GM19328 (cell line): ENCODE measurements around the gene BSCL2.
A peak's percentile ranks its signal among the peaks of the same experiment; 100 is the strongest.
"Not testable (repeated sequence)": the region's sequence is repeated elsewhere in the genome, so short reads cannot be mapped to it uniquely, and the experiment has no call there.

ENCODE experiments used
- ATAC-seq: cut with Tn5 transposase; IDR thresholded peaks from one replicate; pipeline ENCODE4 v1.9.1; 2021; ENCODE audit warnings: mild to moderate bottlenecking, moderate library complexity; ENCODE audit not compliant: unreplicated experiment

BSCL2 gene

DNA sequence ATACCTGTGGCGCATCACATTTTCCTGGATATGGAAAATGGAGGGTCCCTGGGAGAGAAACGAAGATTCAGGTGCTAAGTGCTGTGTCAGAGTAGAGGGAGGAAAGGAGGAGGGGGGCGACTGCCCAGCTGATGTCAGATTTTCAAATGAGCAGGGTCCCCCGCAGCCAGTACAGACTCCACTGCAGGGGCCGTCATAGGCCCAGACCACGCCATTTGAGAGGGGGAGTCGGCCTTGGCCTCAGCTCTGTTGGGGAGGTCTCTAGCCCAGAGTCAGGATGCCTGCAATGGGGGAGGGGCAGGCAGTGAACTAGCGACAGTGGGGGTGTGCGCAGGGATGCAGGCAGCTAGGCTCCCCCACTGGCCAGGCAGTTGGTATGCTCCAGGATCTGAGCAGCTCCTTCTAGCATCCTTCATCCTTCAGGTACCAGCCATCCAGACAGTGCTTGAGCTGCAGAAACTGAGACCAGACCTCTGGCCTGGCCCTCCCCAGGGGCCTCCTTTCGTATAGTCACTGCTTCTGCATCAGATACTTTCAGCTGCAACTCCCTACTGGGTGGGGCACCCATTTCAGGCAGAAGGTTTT is at the start of gene BSCL2, which contains the start of gene GNG3:
Gene BSCL2 (minus strand): TSS at position 148 of the 585 bp plus-strand sequence. CDS start 229 bp downstream, outside the sequence.
Gene GNG3 (plus strand): TSS at position 400 of the 585 bp plus-strand sequence. CDS start 620 bp downstream, outside the sequence.
- no peak for ATAC-seq

DNA sequence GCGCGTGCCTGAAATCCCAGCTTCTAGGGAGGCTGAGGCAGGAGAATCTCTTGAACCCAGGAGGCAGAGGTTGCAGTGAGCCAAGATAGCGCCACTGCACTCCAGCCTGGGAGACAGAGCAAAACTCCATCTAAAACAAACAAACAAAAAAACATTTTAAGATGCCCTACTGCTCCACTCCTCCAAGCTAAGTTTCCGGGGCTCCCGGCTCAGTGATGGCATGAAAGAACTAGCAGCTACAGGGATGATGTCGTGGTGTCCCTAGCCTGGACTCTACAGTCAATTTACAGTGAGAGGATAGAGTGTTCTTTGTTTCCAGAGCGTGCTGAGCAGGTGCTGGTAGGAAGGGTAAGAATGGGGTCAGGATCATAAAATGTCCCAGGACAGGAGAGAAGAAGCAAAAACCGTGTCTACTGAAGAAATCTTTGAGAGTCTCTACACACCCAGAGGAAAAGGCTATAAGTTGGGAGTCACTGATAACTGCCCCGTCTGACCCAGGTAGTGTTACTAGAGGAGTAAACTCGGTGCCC is 47.9 kb upstream of the BSCL2 start:
- no peak for ATAC-seq

DNA sequence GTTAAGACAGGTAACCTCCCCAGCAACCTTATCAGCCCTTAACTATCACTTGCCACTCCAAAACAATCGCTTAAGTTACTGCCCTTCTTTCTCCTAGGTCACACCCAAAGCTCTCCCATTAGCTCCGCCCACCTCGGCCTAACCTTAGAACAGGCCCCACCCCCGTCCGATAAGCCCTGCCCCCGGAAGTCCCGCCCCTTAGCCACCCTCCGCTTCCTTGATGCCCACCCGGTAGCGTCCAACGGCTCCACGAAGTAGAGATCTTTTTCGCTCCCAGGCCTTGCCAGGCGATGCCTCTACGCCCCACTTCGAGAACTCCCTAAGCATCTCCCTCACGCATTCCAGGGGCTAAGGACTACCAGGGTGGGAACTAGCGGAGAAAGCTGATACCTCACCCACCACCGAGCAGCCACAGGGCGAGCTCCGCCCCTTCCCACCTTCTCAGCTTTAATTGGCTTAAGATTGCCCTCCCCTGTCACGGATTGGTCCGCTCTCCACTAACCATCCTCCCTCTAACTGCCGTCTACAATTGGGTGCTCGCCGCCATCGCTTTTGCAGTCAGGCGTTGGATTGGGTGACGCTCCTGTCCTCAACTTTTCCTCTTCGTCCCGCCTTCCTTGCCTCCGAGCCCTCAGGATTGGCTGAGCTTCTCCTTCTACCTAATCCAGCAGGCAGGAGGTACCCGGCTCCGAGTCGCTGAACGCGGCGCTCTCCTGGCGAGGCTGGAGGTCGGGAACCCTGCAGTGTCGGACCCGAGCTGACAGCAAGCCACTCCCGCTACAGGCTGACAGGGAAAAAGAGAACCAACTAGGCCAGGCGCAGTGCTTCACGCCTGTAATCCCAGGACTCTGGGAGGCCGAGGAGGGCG is 46.7 kb upstream of the BSCL2 start, which contains the start of gene ZBTB3:
Gene ZBTB3 (minus strand): TSS at position 425 of the 868 bp plus-strand sequence. CDS start 496 bp downstream, outside the sequence.
- ATAC-seq: peak; percentile 94

DNA sequence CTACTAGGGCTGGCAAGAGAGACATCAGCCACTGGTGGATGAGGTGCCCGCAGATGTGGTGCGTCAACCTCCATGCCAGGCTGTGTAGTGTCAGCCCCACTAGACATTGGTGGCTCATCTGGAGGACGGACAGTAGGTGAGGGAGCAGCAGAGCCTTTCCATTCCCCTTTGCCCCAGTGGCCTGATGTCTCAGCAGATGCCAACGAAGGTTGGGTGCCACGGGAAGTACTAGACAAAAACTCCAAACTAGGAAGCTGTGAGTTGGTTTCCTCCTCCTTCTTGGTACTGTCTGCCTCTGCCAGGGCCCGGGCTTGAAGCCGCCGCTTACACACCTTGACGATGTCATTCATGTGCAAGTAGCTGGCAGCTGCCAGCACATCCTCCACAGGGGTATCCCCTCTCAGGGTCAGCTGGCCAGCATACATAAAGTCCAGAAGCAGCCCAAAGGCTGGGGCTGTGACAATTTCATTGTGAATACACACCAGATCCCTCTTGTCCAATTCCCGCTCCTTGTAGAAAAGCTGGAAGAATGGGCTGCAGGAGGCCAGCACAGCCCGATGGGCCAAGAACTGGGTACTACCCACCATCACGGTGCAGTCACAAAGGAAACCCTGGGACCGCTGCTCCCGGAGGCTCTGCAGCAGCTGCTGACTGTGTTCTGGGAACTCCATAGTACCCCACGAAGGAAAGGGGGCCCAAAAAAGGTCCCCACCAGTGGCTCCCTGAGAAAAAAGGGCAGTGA is 45.9 kb upstream of the BSCL2 start:
- no peak for ATAC-seq

DNA sequence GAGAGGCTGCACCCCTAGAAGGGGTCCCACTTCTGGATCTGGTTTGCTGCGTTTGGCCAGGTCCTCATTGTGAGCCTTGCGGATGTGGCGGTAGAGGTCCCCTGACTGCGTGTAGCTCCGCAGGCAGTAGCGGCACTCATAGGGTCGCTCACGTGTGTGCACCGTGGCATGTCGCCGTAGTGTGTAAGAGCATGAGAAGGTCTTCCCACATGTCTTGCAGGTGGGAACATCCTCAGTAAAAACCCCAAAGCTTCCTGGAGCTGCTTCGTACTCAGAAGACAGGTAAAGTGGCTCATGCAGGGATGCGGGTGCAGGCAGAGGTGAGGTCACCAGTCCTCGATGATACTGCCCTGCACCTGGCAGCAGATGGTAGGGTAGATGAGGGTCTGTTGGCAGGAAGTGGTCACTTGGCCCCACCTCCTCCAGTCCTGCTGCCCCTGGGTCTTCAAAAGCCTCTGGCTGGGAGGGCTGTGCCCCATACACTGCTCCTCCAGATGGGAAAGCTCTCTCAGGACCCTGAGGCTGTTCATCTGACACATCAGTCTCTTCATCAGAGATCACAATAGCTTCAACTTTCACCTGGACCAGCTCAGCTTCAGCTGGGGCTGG is 45.1 kb upstream of the BSCL2 start:
- no peak for ATAC-seq

DNA sequence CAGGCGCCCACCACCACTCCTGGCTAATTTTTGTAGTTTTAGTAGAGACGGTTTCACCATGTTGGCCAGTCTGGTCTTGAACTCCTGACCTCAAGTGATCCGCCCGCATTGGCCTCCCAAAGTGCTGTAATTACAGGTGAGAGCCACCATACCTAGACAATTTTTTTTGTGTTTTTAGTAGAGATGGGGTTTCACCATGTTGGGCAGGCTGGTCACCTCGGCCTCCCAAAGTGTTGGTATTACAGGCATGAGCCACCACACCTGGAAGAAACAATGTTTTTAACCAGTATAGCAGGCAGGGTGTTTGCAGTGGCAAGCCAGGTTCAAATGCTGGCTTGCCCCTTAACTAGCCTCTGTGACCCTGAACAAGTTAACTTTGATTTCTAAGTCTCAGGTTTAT is 42.7 kb upstream of the BSCL2 start:
- ATAC-seq: not testable (repeated sequence)

DNA sequence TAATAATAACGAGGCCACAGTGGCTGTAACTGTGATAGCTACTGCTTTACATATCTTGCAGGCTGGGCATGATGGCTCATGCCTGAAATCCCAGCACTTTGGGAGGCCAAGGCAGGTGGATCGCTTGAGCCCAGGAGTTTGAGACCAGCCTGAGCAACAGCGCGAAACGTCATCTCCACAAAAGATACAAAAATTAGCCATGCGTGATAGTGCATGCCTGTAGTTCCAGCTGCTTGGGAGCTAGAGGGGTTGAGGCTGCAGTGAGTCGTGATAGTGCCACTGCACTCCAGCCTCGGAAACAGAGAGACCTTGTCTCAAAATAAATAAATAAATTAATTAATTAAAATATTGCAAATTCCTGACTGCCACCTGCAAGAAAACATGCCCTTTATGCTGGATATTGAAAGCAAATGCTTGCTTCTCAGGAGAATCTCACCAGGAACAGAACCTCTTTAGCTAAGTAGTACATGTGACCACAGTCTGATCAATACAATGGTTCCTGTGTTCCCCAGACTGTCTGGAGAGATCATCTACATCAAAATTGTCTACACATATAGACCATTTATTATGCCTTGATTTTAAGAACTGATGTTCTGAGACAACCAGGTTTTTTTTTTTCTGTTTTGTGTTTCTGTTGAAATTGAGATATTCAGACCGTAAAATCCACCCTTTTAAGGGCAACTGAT is 40.4 kb upstream of the BSCL2 start:
- ATAC-seq: no peak

DNA sequence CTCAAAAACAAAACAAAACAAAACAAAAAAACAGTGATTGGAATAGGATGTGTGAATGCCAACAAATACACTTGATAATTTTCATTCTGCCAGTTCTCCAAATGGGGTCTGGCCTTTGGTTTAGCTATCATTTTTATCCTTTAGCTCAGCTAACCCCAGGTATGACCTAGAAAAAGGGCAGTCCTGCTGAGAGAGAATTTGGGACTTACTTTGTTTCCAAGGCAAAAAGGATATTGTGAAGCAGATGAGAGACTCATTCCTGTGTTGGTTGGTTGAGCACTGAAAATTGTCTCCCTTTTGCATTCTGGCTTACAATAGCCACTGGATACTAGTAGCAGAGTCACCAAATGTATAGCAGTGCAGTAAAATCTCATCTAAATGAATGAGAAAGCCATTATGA is 30.0 kb upstream of the BSCL2 start:
- no peak for ATAC-seq

DNA sequence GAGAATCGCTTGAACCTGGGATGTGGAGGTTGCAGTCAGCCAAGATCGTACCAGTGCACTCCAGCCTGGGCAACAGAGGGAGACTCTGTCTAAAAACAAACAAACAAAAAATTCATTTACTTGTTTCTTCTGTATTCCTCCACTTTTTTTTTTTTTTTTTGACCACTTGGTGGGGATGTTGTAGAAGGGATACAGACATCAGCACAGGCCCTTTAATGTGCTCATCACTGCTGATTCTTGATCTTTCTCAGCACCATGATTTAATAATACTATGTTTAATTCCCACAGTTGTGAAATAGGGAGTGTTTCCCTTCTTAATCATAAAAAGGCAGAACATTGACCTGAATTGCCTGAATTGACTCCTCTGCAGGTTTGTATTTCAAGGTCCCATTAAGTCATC is 25.6 kb upstream of the BSCL2 start:
- ATAC-seq: no peak

DNA sequence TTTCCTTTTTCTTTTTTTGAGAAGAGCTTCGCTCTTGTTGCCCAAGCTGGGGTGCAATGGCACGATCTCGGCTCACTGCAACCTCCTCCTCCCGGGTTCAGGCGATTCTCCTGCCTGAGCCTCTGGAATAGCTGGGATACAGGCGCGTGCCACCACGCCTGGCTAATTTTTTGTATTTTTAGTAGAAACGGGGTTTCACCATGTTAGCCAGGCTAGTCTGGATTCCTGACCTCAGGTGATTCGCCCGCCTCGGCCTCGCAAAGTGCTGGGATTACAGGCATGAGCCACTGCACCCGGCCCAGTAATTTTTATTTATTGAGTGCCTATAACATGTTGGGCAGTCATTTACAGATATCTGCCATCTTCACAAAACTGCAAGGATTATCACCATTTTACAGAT is 22.9 kb upstream of the BSCL2 start:
- not testable (repeated sequence) for ATAC-seq

DNA sequence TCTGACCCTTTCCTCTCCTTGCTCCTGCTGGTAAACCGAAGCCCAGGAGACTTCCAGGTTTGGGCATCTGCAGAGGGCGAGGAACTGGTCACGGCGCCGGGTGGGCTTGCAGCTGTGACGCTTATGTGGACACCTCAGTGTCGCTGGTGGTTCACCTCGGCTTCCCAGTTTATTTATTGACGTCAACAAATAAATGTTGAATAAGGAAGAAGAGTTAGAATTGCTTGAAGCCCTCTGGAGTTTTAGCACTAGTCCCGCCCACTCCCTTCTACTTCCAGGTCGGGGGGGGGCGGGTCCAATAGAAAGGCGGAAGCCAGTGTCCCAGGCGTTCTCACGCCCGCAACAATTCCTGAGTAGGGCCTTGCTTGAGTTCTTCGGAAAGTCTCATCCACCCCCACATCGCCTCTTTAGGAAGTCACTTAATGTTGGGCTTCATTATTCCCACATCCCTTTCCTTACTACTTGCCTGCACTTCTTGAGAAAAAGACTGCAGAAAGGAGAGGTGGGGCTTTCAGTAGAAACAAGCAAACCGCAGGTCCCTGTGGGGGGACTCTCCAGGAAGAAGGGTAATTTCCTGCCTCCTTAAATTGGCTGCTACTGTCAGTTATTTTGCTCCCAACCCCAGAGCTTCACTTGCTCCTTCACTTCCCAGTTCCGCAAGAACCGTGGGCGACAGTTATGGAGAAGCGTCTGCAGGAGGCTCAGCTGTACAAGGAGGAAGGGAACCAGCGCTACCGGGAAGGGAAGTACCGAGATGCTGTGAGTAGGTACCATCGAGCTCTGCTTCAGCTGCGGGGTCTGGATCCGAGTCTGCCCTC is 21.2 kb upstream of the BSCL2 start, which contains the start of gene TTC9C:
Gene TTC9C (plus strand): TSS at position 316 of the 818 bp plus-strand sequence. CDS start 363 bp downstream, at position 679.
- ATAC-seq: no peak

DNA sequence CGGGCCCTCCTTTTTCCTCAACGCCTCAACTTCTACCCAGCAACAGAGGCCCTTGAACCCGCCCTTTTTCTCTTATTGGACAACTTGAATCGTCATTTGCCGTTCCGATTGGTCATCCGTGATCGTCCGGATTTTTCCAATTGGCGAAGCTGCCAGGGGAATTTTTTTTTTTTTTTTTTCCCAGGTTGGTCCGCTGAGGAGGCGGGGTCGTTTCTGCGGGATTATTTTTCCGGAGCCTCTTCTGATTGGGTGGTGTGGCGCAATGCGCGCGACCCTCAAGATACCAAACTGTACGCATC is 20.6 kb upstream of the BSCL2 start:
- peak; percentile 43 for ATAC-seq

DNA sequence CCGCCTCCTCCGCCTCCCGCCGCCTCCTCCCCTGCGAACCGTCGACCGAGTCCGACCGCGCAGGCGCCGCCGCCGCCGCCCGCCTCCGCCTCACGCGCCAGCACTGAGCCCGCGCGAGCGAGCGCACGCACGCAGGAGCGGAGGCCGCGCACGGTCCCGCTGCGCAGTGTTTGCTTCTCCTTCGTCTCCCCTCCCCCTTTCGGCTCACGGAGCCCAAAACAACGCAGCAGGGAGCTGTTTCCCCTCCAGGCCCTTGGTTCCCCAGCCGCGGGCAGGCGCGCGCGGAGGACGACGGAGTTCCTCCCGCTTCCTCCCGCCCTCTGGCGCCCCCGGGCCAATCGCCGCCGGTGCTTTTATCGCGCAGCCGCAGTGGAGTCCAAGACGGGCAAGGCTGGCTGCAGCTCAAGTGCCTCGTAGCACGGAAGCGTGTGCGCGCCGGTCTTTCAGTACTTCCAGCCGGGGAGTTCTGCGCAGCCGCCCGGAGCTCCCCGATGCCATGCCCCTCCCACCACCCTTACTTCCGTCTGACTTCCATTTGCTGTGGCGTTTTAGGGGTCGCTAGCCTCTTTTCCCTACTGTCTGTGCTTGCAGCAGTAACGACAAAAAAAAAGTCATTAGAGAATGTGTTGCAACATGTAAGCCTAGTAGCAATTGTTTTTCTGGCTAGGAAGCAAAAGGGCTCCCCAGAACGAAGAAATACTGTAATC is 20.1 kb upstream of the BSCL2 start, which contains the start of gene HNRNPUL2:
Gene HNRNPUL2 (minus strand): TSS at position 293 of the 707 bp plus-strand sequence. CDS start 301 bp downstream, outside the sequence.
- peak; percentile 66 for ATAC-seq

DNA sequence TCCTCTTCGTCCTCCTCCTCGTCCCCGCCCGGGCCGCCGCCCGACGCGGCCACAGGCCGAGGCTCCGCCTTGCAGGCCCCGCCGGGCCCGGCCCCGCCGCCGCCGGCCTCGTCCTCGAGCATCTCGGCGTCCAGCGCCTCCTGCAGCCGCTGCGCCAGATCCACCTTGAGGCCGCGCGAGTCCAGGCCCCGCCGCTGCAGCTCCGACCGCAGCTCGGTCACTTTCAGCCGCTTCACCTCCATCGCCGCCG is 19.6 kb upstream of the BSCL2 start:
- peak; percentile 8 for ATAC-seq

DNA sequence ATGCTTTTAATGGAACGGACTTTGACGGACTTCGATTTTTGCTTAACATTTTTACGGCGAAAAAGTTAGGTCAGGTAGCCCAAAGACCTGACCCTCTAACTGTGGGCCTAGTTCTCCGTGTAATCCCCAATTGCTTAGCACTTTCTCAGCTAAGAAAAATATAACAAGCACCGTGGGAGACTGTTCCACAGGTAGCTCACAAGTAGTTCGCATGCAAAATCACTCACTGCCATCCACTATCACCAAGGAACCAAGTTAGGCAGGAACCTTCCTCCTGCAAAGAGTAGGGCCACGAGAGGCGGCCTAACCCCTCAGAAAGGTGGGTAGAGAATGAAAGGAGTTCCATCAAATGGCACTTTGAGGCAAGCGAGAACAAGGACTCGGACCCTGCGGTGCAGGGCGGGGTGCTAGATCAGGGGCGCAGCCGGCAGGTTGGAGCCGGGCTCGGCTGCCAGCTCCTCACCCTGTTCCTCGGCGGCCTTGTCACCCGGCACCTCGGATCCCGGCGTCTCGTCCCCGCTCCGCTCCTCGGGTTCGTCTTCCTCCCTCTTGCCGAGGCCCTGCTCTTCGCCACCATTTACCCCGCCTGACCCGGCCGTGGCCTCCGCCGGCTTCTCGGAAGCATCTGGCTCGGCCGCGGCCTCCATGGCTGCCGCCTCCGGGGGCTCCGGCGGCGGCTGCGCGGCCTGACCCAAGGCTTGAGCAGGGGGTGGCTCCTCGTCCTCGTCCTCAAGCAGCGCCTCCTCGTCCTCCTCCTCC is 19.1 kb upstream of the BSCL2 start:
- no peak for ATAC-seq

DNA sequence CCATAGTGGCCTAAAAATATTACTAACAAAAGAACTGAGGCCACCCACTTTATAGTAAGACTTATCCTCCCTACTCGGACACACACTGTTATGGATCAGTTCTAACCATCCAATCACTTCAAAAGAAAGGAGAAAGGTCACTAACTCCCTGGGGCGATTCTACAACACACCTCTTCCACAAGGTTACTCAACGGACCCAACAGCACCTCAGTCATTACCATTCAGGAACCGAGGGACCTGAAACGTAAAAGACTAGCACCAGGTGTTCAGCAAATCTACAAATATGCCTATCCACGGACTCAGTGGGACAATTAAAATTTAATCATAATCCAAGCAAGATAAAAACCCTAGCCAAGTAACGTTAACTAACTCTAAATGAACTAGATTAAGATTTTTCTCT is 18.4 kb upstream of the BSCL2 start:
- ATAC-seq: no peak

DNA sequence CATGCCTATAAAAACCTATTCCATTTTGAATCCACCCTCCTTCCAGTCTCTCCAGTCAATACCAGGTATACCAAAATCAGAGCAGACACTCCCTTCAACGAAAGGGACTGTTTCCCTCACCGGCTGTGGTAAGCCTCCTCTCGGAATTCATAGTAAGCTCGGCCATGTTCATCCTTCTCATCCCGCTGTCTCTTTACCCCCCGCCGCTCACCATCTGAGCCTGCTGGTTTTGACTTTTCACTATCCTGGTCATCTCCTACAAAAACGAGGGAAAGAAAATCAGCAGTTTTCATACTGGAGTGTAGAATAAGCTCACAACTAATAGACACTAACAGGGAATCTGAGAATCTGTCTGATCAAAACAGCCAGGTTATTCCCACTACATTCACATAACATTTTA is 16.9 kb upstream of the BSCL2 start:
- ATAC-seq: no peak

DNA sequence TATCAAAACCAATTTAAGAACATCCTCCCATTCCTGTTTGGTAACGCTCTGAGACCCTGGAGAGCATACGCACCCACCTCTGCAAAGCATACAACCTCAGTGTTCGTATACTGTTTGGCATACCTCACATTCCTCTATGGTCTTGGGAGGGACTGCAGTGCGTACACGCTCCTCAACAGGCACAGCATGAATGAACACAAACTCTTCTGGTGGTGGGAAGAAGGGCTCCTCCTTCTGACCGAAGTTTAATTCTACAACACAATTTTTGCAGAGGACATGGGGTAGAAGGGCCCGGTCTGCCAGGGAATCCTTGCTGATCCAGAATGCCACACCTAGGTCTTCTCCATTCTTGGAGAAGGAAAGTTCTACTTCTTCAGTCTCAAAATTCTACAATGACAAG is 14.8 kb upstream of the BSCL2 start:
- ATAC-seq: no peak
